Activated naive CD4-positive, alpha-beta T cell treated with anti-CD3 and anti-CD28 coated beads for 36 hours (primary cell): ENCODE measurements around the gene NFYC. TPM values are rescaled to one million over a fixed set of nuclear protein-coding genes. Genes with fewer than 3 reads are reported as not detected.

Experiments used
- CTCF ChIA-PET: fragments of 350-600 bp; sonication (Branson Sonifier 250); formaldehyde crosslinking; loops from one replicate; lab custom pipeline; 2021; ENCODE audit warnings: antibody characterized with exemption; lab: Charles Lee
- DNase-seq: peaks from one replicate; pipeline ENCODE4 v3.0.0-alpha.2; 2020
- H3K27ac Mint-ChIP-seq: one replicate; pipeline ENCODE4 v1.8.0; 2021; ENCODE audit warnings: mild to moderate bottlenecking, mixed read lengths
- H3K27me3 Mint-ChIP-seq: one replicate; pipeline ENCODE4 v1.8.0; 2021; ENCODE audit warnings: low read depth, mixed read lengths
- H3K36me3 Mint-ChIP-seq: one replicate; pipeline ENCODE4 v1.8.0; 2021; ENCODE audit warnings: low read depth, mixed read lengths
- H3K4me1 Mint-ChIP-seq: one replicate; pipeline ENCODE4 v1.8.0; 2021; ENCODE audit warnings: low read depth, mixed read lengths
- H3K4me3 Mint-ChIP-seq: one replicate; pipeline ENCODE4 v1.8.0; 2021; ENCODE audit warnings: mild to moderate bottlenecking, moderate library complexity, mixed read lengths
- H3K9me3 Mint-ChIP-seq: one replicate; pipeline ENCODE4 v1.8.0; 2021; ENCODE audit warnings: mixed read lengths
- intact Hi-C: fragments of 100-400 bp; cut with micrococcal nuclease; formaldehyde crosslinking; loops from one replicate; pipeline ENCODE4 v1.15.1; 2023
- microRNA-seq: library from miRNA; unstranded; fragments of <30 nt; microRNA quantifications from one replicate; pipeline ENCODE4 v1.2.0, GENCODE V29; 2022; ENCODE audit warnings: borderline microRNAs expressed, borderline replicate concordance
- total RNA-seq, 2 experiments: library from RNA; stranded (reverse); gene quantifications; one replicate each; pipeline ENCODE4 v1.2.3, GENCODE V29; 2021

The NFYC gene
- total RNA-seq, 2 experiments from 2014 or later: 53.5 to 63.1 TPM

DNA sequence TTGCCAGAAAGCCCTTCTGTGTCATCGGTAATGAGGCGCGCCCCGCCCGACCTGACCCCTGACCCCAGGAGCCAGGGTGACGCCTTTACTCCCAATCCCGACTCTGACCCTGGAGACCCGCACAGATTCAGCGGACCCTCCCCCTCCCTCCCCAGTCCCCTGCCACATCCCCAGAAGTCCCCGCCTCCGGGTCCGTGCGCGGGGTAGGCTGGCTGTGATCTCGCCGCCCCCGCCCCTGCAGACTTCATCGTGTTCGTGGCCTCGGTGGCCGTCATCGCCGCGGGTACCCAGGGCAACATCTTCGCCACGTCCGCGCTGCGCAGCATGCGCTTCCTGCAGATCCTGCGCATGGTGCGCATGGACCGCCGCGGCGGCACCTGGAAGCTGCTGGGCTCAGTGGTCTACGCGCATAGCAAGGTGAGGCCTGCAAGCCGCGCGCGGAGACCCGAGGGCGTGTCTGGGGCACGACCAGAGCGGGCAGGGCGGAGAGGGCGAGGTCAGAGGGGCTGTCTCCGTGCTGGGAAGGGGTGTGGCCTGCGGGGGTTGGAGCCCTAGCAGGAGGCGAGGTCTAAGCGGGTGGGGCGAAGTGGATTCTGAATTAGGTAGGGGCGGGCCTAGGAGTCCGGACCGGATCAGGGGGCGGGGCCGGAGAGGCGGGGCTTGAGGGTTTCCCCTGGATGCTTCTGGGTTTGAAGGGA lies 126.9 kb downstream of the NFYC start:
- no peak overlapping the region for H3K27ac Mint-ChIP-seq
- intact Hi-C loops: loop anchor here (1.0 to 2.0 kb wide), 2 partner anchors 16 to 44 kb away; partner anchors contain the start of gene CITED4
- peak; percentile 91 for DNase-seq
- no peaks in the 10 kb centered on the region for H3K27me3 Mint-ChIP-seq
- peaks cover 12% of the 10 kb centered on the region for H3K4me1 Mint-ChIP-seq
- H3K36me3 Mint-ChIP-seq: no peaks in the 10 kb centered on the region
- H3K9me3 Mint-ChIP-seq: no peaks in the 10 kb centered on the region
- CTCF ChIA-PET: no interaction called here
- H3K4me3 Mint-ChIP-seq: peak overlapping the region; percentile 75

DNA sequence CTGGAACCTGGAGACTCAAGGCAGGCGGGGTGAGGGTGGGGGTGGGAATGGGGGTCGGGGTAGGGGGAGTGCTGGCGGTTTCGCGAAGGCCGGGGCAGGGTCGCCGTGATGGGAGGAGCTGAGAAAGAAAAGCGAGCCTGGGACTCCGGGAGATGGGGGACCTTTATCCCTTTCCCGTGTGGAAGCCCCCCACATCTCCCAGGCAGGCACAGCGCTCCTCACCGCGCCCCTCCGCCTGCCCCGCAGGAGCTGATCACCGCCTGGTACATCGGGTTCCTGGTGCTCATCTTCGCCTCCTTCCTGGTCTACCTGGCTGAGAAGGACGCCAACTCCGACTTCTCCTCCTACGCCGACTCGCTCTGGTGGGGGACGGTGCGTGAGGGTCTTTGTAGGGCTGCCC lies 127.6 kb downstream of the NFYC start:
- intact Hi-C loops: loop anchor here (2.0 kb wide), 1 partner anchor 16 kb away; no protein-coding TSS in a partner anchor
- DNase-seq: no peak
- Mint-ChIP-seq H3K27ac (no peak overlapping the region), H3K36me3 (no peaks in the 10 kb centered on the region), H3K4me1 (peaks cover 12% of the 10 kb centered on the region), H3K9me3 (no peaks in the 10 kb centered on the region), H3K4me3 (peak overlapping the region; percentile 75), H3K27me3 (no peaks in the 10 kb centered on the region)
- CTCF ChIA-PET: no interaction called here

DNA sequence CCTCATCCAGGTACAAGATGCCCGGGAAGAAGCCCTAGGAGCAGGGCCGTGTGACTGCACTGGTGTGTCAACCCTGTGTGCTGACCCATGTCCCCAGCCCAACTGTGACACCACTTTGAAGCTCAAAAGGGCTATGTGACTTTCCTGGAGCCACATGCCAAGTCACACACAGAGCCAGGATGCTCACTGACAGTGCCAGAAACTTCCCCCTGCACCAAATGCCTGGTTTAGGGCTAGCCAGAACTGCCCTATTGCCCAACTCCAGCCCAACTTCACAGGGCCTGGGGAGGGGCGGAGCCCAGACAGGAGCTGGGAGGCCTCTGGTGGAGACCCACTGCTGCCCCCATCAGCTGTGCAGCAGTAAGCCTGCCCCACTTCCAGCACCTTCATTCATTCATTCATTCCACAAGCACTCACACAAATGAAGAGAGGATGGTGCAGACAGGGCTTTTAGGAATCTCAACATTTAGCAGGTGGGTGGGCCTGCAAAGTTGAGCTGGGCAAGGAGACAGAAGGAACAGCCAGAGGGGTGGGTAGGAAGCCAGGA lies 128.8 kb downstream of the NFYC start:
- no peak for DNase-seq
- H3K36me3 Mint-ChIP-seq: no peaks in the 10 kb centered on the region
- H3K4me1 Mint-ChIP-seq: peaks cover 17% of the 10 kb centered on the region
- H3K4me3 Mint-ChIP-seq: no peak overlapping the region
- no peaks in the 10 kb centered on the region for H3K9me3 Mint-ChIP-seq
- intact Hi-C loops: no loop called here
- CTCF ChIA-PET: interaction anchor here (0.5 kb wide), 1 partner anchor 287 kb away, joined by 4 read pairs; no protein-coding TSS in a partner anchor
- no peaks in the 10 kb centered on the region for H3K27me3 Mint-ChIP-seq
- H3K27ac Mint-ChIP-seq: no peak overlapping the region

Small RNA genes lying within 50 kb of the gene (microRNA-seq; reads per million reads assigned to microRNA genes)
- 85.0 reads per million, percentile 56 among the genes with 10 or more reads in this experiment for gene MIR30C1
- 9,342 reads per million, percentile 96 among the genes with 10 or more reads in this experiment for gene MIR30E

Other genes starting within 250 kb of the NFYC start
- 10 to 100 TPM; 11.2 to 11.3 TPM for gene ZFP69B, start 241.2 kb upstream of the NFYC start, total RNA-seq
- 1 to 10 TPM; 3.5 to 3.8 TPM for gene ZFP69, start 214.4 kb upstream of the NFYC start, total RNA-seq
- gene EXO5, start 182.9 kb upstream of the NFYC start, total RNA-seq: 1 to 10 TPM; 9.4 to 9.9 TPM
- gene ZNF684, start 160.1 kb upstream of the NFYC start, total RNA-seq: 1 to 10 TPM; 6.8 to 7.0 TPM
- 1 to 10 TPM; 3.6 to 3.7 TPM for gene RIMS3, start 26.0 kb upstream of the NFYC start, total RNA-seq
- under 1 TPM; 0.49 to 0.50 TPM for gene KCNQ4, start 92.1 kb downstream of the NFYC start, total RNA-seq
- gene CITED4, start 170.7 kb downstream of the NFYC start, total RNA-seq: 1 to 10 TPM; 2.4 TPM